ENCODE data around the gene TIMM44.
A peak's percentile ranks its signal among the peaks of the same experiment; 100 is the strongest.
"Not testable (repeated sequence)": the region's sequence is repeated elsewhere in the genome, so short reads cannot be mapped to it uniquely, and the experiment has no call there.

TIMM44 gene

DNA sequence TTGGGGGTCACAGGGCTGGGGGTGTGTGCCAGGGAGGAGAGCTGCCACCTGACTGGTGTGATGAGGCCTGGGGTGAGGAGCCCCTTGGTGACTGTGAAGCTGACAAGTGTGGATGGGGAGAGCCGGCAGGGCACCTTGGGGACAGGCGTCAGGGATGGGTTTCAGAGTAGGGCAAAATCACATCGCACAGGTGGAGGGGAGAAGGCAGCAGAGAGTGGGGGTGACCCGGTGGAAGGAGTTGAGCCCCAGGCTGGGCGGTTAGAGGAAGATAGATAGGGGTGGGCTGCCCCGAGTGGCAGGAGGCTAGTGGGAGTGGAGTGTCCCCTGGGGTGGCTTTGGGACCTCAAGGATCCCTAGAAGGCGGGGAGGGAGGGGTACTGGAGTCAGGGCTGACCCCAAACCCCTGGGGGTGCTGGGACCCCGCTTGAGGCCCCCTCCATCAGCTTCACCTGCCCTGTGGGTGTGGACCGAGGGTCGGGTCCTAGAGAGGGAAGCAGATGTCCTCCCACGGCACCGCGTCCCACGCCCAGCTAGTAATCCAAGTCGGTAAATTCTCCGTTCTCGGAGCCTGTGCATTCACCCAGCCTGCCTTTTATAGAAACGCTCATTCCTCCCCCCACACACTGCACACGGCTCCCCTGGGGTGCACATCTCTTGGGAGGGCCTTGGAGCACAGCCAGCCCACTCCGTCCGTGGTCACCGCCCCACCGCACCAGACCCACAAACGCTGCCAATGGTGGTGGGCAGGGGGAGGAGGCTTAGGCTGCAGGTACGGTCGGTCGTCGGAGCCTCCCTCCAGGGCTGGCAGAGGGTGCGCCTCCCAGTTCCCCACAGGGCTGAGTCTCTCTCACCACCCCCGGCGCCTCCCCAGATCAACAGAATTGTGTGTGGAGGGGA lies 19.9 kb downstream of the TIMM44 start:
- DNase-seq: no peak

DNA sequence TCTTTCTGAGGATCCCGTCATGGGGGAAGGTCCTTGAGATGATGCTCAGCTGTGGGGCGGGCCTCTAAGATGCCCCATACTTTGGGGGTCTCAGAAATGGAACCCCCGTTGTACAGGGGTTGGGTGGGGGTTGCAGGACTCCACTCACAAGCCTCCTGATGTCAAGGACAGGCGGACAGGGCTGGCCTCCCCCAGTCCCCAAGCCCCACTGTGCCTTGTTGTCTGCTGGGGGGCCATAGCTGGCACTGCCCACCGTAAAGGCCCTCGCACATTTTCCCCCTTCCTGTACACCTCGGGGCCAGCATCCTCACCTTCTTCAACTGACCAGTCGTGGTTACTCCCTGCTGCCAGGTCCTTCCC lies 20.6 kb downstream of the TIMM44 start:
- DNase-seq: no peak

DNA sequence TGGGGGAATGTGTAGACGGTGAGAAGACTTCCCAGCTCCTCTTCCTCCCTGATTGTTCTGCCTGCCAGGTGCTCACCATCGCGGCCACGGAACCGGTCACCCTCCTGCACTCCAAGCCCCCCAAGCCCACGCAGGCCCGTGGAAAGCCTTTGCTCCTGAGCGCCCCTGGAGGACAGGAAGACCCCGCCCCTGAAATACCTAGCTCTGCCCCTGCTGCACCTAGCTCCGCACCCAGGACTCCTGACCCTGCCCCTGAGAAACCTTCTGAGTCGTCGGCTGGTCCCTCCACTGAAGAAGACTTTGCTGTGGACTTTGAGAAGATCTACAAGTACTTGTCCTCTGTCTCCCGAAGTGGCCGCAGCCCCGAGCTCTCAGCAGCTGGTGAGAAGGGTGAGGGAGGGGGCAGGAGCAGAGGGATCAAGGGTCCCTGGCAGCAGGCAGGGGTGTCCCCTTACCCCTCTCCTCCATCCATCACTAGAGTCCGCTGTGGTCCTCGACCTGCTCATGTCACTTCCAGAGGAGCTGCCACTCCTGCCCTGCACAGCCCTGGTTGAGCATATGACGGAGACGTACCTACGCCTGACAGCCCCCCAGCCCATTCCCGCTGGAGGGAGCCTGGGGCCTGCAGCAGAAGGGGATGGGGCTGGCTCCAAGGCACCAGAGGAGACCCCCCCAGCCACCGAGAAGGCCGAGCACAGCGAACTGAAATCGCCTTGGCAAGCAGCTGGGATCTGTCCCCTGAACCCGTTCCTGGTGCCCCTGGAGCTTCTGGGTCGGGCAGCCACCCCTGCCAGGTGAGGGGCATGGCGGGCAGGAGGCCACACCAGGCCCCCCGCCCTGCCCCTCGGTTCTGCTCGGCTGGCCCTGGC lies 21.3 kb downstream of the TIMM44 start:
- DNase-seq: no peak

DNA sequence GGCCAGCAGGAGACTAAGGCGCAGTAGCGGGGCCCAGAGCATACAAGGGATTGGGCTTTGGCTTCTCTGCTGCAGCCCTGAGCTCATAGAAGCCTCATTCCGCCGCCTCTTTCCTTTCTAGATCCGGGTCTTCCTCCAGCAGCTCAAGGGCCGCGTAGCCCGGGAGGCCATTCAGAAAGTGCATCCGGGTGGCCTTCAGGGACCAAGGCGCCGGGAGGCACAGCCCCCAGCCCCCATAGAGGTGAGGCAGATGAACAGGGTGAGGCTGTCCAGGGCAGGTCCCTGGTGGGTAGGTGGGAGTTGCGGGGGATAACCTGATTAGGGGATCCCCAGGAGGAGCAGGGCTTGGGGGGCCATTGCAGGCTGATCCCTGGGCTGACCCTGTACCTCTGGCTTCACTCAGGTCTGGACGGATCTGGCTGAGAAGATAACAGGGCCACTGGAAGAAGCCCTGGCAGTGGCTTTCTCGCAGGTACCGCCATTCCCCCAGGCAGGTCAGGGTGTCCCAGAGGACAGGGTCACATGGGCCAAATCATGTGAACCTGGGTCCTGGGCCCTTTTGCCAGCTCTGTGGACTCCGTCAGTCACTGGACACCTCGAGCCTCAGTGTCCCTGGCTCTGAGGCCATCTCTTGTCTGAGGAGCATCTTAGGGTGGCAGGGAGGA lies 22.0 kb downstream of the TIMM44 start:
- DNase-seq: no peak

- DNase-seq: peak; percentile 98
Measured at GRCh38 chr19:7920519-7921301, 22.8 kb downstream of the TIMM44 start.

- peak; percentile 88 for DNase-seq
Measured at GRCh38 chr19:7919610-7920518, 23.6 kb downstream of the TIMM44 start, which contains the start of gene SNAPC2. Gene SNAPC2 (plus strand): TSS chr19:7920338. CDS start chr19:7920367, 29 bp downstream.

GRCh38 chr19:7918615-7919421 lies 24.6 kb downstream of the TIMM44 start:
- no peak for DNase-seq

- not testable (repeated sequence) for DNase-seq
Measured at GRCh38 chr19:7918062-7918614, 25.3 kb downstream of the TIMM44 start.

DNA sequence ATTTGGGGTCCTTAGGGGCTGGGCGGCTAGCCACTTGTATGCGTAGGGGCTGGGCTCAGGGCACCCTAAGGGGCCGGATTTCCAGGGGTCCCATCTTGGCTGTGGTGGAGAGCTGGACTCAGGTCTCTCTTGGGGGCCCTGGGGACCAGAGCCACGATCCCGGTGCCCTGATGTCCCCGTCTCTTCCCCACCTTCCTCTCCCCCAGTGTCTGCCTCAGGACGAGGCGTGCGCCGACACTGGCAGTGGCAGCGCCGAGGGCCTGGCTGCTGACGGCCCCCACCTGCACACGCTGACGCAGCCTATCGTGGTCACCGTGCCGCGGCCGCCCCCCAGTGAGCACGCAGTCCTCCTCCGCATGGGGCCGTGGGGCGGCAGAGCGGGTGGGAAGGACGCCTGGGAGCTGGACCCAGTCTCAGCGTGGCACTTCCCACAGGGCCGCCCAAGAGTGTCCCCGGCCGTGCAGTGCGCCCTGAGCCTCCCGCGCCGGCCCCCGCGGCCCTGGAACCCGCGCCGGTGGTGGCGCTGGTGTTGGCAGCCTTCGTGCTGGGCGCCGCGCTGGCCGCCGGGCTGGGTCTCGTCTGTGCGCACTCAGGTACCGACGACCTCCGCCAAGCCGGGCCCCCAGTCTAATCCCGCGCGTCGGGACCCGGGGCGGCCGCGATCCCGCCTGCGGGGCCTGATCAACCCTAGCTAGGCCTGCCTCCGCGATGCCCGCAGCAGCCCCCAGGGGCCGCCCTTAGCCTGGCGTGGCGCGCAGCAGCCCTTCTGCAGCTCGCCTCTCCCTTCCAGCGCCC lies 26.0 kb downstream of the TIMM44 start:
- DNase-seq: peak; percentile 55

DNA sequence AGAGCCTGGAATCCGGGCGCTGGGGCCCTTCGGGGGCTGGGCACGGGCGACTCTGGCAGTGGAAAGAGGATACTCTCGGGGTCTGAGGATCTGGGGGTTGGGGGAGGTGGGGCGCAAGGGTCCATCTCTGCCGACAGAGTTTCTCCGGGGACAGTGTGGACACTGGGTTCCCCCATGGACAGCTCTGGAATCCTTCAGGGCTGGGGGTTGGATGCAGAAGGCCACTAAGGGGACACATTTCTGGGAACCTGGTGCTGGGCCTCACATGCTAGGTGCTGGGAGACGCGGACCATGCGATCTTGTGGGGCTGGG lies 26.6 kb downstream of the TIMM44 start:
- DNase-seq: no peak

- peak; percentile 40 for DNase-seq
Measured at GRCh38 chr19:7916103-7916954, 27.1 kb downstream of the TIMM44 start.

- DNase-seq: no peak
Measured at GRCh38 chr19:7915250-7916102, 28.0 kb downstream of the TIMM44 start.

DNA sequence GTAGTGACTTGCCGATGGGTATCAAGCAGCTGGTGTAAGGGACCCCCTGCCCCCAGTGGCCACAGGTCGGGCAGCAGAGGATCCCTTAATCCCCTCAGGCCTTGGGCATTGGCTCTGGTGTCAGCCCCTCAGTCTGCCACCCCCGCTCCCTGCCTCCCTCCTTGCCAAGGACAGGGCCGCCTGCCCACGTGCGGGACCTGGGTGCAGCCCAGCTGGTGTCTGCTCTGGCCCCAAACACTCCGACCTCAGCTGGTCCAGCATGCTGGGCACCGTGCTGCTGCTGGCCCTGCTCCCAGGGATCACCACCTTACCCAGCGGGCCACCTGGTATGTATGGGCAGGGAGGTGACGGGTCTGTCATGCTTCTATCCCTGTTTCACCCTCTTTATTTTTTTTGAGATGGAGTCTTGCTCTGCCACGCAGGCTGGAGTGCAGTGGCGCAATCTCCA lies 28.8 kb downstream of the TIMM44 start, which contains the start of gene TGFBR3L:
Gene TGFBR3L, plus strand, starts transcription at position 233 of the 448 bp plus-strand sequence.
- DNase-seq: no peak

DNA sequence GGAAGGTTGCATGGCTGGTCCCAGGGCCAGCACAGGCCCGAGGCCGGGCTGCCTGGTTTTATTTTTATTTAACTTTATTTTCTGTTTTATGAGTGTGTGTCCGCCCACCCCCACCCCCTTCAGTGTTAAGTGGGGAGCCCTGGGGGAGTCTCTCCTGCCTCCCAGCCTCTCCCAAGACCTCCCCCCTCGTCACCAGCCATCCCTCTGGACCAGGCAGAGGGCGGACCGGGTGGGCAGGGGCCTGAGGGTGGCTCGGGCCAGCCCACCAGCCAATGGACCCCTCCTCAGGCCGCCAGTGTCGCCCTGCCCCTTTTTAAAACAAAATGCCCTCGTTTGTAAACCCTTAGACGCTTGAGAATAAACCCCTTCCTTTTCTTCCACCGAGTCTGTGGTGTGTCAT lies 29.4 kb downstream of the TIMM44 start:
- no peak for DNase-seq

DNA sequence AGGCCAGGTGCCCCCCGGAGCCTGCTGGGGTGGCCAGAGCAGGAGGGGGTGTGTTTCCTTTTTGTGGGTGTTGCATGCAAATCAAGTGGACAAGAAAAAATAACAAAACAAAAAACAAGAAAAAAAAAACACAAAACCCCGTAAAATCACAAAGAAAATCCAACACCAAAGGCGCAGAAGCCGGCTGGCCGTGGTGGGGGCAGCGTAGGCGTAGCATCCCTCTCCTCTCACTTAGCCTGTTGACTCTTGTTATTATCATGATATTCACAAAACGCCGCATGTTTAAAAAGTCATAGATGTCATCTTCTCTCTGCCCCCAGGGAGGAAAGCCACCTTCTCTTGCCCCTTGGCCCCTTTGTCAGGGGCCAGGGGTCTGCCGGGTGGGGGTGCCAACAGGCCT lies 29.8 kb downstream of the TIMM44 start:
- DNase-seq: no peak

DNA sequence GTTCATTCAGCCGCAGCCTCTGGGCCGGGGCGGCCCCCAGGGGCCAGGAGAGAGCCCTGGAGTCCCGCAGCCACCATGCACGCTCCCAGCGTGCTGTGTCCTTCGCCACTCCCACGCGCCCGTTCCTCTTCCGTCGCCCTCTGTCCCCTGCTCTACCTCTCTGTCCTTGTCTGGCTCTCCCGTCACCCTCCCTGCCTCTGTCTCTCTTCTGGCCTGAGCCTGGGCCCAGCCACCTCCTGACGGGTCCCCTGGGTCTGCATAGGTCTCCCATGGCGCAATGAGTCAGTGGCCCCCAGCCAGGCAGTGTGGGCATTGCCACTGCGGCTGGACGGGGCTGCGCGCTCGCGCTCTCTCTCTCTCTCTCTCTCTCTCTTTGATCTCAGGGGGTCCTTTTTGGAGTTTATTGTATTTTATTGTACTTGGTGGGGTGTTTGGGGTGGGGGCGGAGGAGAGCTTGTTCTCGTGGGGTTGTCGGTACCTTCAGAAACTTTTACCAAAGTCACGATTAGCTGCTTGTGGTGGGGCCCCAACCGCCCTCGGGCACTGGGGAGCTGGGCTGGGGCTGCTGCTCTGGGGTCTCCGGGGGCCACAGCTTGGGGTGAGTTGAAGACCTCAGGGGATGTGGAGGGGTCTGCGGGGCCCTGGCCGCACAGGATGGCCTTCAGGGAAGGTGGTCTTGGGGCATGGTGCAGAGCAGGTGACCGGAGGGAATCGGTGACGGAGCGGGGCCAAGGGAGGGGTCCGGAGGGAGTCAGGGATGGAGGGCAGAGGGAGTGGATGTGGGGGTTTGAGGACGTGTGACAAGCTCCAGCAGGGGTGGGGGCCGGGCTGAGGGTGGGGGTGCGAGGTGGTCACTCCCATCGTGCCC lies 30.5 kb downstream of the TIMM44 start:
- DNase-seq: no peak
